M059J (cell line): Measurements from ENCODE around the gene FMN1. TPM values are rescaled to one million over a fixed set of nuclear protein-coding genes. Genes with fewer than 3 reads are reported as not detected.
A peak's percentile ranks its signal among the peaks of the same experiment; 100 is the strongest.
"Not testable (repeated sequence)": the region's sequence is repeated elsewhere in the genome, so short reads cannot be mapped to it uniquely, and the experiment has no call there.

ENCODE experiments used
- DNase-seq: peaks from one replicate; pipeline ENCODE4 v3.0.0-alpha.2; 2012; ENCODE audit warnings: low read depth
- total RNA-seq: library from RNA; depleted of rRNA; stranded (reverse); fragments of >200 nt; shearing (Covaris generic); gene quantifications from 2 replicates; pipeline ENCODE4 v1.2.3, GENCODE V29; 2014

Gene FMN1
- total RNA-seq, 1 experiment from 2014 or later, result 7.7 TPM

- no peak for DNase-seq
Observed at GRCh38 chr15:32974691-32975090, 219.8 kb downstream of the FMN1 start.

- DNase-seq, result no peak
Observed at GRCh38 chr15:32972686-32973085, 221.8 kb downstream of the FMN1 start.

GRCh38 chr15:32970847-32971246, 223.7 kb downstream of the FMN1 start:
- no peak for DNase-seq

GRCh38 chr15:32967521-32967920, 227.0 kb downstream of the FMN1 start:
- DNase-seq, result no peak

- DNase-seq, result no peak
Observed at GRCh38 chr15:32966512-32966911, 228.0 kb downstream of the FMN1 start.

- DNase-seq, result no peak
Observed at GRCh38 chr15:32965897-32966296, 228.6 kb downstream of the FMN1 start.

- DNase-seq, result peak; percentile 64
Observed at GRCh38 chr15:32959077-32959476, 235.4 kb downstream of the FMN1 start.

- no peak for DNase-seq
Observed at GRCh38 chr15:32957219-32957618, 237.3 kb downstream of the FMN1 start.

GRCh38 chr15:32956711-32957110, 237.8 kb downstream of the FMN1 start:
- no peak for DNase-seq

- DNase-seq, result peak; percentile 68
Observed at GRCh38 chr15:32956006-32956405, 238.5 kb downstream of the FMN1 start.

GRCh38 chr15:32953533-32953910, 241.0 kb downstream of the FMN1 start:
- DNase-seq, result no peak

- DNase-seq, result peak; percentile 28
Observed at GRCh38 chr15:32952901-32953532, 241.5 kb downstream of the FMN1 start.

- no peak for DNase-seq
Observed at GRCh38 chr15:32951736-32952464, 242.6 kb downstream of the FMN1 start.

- DNase-seq, result not testable (repeated sequence)
Observed at GRCh38 chr15:32950051-32950450, 244.5 kb downstream of the FMN1 start.

GRCh38 chr15:32946210-32946609, 248.3 kb downstream of the FMN1 start:
- no peak for DNase-seq

- DNase-seq, result no peak
Observed at GRCh38 chr15:32944431-32944830, 250.1 kb downstream of the FMN1 start.

- no peak for DNase-seq
Observed at GRCh38 chr15:32943711-32944110, 250.8 kb downstream of the FMN1 start.

GRCh38 chr15:32942401-32942841, 252.1 kb downstream of the FMN1 start:
- DNase-seq, result no peak

- DNase-seq, result no peak
Observed at GRCh38 chr15:32941823-32942222, 252.7 kb downstream of the FMN1 start.

GRCh38 chr15:32936976-32937375, 257.5 kb downstream of the FMN1 start:
- DNase-seq, result no peak

GRCh38 chr15:32936283-32936918, 258.1 kb downstream of the FMN1 start:
- DNase-seq, result peak; percentile 25

- DNase-seq, result no peak
Observed at GRCh38 chr15:32935139-32935538, 259.4 kb downstream of the FMN1 start.

- no peak for DNase-seq
Observed at GRCh38 chr15:32933236-32933635, 261.3 kb downstream of the FMN1 start.
